Neuron (in vitro differentiated cells): ENCODE results near the gene ZNF569.

ENCODE experiments used
- H2AFZ ChIP-seq: one replicate; pipeline ENCODE4 v1.6.1; 2013; ENCODE audit warnings: low read depth, mild to moderate bottlenecking, inconsistent platforms, low read length, moderate library complexity
- H3K27me3 ChIP-seq: one replicate; pipeline ENCODE4 v1.6.1; 2013; ENCODE audit warnings: low read length; ENCODE audit not compliant: insufficient read depth
- H3K36me3 ChIP-seq: one replicate; pipeline ENCODE4 v1.6.1; 2013; ENCODE audit warnings: low read length; ENCODE audit not compliant: insufficient read depth
- H3K4me1 ChIP-seq: one replicate; pipeline ENCODE4 v1.6.1; 2013; ENCODE audit warnings: low read length; ENCODE audit not compliant: insufficient read depth
- H3K4me3 ChIP-seq: 2 replicates; pipeline ENCODE4 v1.5.1; 2013; ENCODE audit warnings: mild to moderate bottlenecking, low read length, moderate library complexity
- H3K9me3 ChIP-seq: one replicate; pipeline ENCODE4 v1.6.1; 2013; ENCODE audit warnings: low read length

ZNF569 gene

GRCh38 chr19:37362733-37363132, 104.5 kb downstream of the ZNF569 start:
- Histone ChIP-seq H3K9me3 (peaks cover 40% of the 10 kb centered on the region), H3K4me3 (no peak overlapping the region), H2AFZ (no peak overlapping the region), H3K4me1 (no peaks in the 10 kb centered on the region), H3K27me3 (no peaks in the 10 kb centered on the region), H3K36me3 (peaks cover 58% of the 10 kb centered on the region)

- peaks cover 64% of the 10 kb centered on the region for H3K36me3 ChIP-seq
- no peak overlapping the region for H3K4me3 ChIP-seq
- H2AFZ ChIP-seq, result no peak overlapping the region
- H3K27me3 ChIP-seq, result no peaks in the 10 kb centered on the region
- no peaks in the 10 kb centered on the region for H3K4me1 ChIP-seq
- H3K9me3 ChIP-seq, result peaks cover 45% of the 10 kb centered on the region
Measured at GRCh38 chr19:37361994-37362393, 105.2 kb downstream of the ZNF569 start.
